Measurements from ENCODE around the gene SYCP1.
"Not testable (repeated sequence)": the region's sequence is repeated elsewhere in the genome, so short reads cannot be mapped to it uniquely, and the experiment has no call there.

SYCP1 gene

DNA sequence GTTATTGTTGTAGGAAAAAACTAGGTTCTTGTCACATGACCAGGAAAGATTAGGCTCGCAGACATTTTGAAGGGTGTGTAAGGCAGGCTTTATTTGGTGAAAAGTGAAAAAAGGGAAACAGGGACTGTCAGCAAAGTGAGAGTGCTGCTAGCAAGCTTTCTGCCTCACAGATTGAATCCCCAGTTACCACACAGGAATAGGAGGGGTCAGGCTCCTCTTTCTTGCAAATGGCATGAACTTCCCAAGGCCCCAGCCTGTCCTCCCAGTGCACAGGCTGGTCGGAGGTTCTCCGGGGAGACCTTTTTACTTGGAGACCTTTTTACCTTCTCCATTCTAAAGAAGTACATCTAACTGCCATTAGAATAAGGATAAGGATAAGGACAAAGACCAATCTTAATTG is 42.1 kb downstream of the SYCP1 start:
- no peaks in the 10 kb centered on the region for H3K4me1 Mint-ChIP-seq (ENCODE audit: low read depth)
- intact Hi-C loops (cut with micrococcal nuclease): no loop called here
- peaks cover 2% of the 10 kb centered on the region for H3K27me3 Mint-ChIP-seq
- no peaks in the 10 kb centered on the region for H3K9me3 Mint-ChIP-seq
- no peaks in the 10 kb centered on the region for H3K36me3 Mint-ChIP-seq (ENCODE audit: low read depth)
- no peak overlapping the region for H3K27ac Mint-ChIP-seq
- H3K4me3 Mint-ChIP-seq: no peak overlapping the region

DNA sequence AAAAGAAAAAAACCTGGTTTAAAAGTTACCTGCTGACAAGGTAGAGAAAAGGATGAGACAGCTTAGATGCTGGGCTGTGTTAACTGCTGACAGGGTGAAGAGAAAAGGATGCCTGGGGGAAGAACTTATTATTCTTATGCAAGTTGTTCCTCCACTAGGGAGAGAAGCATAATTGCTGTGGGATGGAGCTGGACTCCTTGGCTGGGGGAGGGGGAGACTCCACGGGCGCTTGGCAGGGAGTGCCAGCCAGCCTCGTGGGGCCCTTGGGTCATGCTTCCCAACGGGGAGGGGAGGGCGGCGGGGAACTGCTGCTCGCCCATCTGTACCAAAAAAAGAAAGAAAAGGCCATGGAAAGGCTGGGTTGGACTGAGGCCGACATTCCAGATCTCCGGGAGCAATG is 47.2 kb downstream of the SYCP1 start:
- no peaks in the 10 kb centered on the region for H3K36me3 Mint-ChIP-seq (ENCODE audit: low read depth)

DNA sequence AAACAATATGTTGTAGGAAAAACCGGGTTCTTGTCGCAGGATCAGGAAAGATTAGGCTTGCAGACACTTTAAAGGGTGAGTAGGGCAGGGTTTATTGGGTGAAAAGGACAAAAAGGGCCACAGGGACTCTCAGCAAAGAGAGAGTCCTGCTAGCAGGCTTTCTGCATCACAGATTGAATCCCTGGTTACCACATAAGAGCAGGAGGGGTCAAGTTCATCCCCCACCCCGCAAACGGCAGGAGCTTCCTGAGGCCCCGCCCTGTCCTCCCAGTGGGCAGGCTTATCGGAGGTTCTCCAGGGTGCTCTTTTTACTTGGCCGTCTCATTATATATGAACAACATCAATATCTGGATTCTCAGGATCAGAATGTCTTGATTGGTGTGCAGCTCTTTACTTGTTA is 47.7 kb downstream of the SYCP1 start:
- Mint-ChIP-seq H3K9me3 (no peaks in the 10 kb centered on the region), H3K36me3 (ENCODE audit: low read depth) (no peaks in the 10 kb centered on the region), H3K27ac (no peak overlapping the region), H3K4me3 (no peak overlapping the region), H3K4me1 (ENCODE audit: low read depth) (no peaks in the 10 kb centered on the region), H3K27me3 (no peaks in the 10 kb centered on the region)
- intact Hi-C loops (cut with micrococcal nuclease): no loop called here

More for the DNA sequence above, 47.2 kb downstream of the SYCP1 start:
- Mint-ChIP-seq H3K27me3 (no peaks in the 10 kb centered on the region), H3K4me3 (no peak overlapping the region), H3K9me3 (no peaks in the 10 kb centered on the region), H3K4me1 (ENCODE audit: low read depth) (no peaks in the 10 kb centered on the region), H3K27ac (no peak overlapping the region)
- intact Hi-C loops (cut with micrococcal nuclease): no loop called here

DNA sequence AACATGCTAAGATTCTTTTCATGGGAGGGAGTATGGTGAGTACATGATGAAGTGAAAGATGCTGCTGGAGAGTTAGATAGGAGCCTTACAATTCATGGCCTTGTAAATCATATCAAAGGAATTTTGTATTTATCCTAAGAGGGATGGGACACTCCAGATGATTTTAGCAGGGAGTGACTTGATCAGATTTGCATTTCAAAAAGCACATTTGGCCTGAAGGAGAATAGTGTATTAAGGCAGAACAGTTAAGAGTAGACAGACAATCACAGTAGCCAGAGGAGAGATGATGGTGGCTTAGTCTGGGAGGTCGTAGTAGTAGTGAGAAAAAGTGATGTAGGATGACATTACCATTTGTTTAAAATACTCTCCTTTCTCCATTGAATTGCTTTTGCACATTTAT is 48.8 kb downstream of the SYCP1 start:
- Mint-ChIP-seq H3K4me3 (no peak overlapping the region), H3K27me3 (no peaks in the 10 kb centered on the region), H3K4me1 (ENCODE audit: low read depth) (no peaks in the 10 kb centered on the region), H3K36me3 (ENCODE audit: low read depth) (no peaks in the 10 kb centered on the region), H3K27ac (no peak overlapping the region), H3K9me3 (no peaks in the 10 kb centered on the region)
- intact Hi-C loops (cut with micrococcal nuclease): no loop called here

DNA sequence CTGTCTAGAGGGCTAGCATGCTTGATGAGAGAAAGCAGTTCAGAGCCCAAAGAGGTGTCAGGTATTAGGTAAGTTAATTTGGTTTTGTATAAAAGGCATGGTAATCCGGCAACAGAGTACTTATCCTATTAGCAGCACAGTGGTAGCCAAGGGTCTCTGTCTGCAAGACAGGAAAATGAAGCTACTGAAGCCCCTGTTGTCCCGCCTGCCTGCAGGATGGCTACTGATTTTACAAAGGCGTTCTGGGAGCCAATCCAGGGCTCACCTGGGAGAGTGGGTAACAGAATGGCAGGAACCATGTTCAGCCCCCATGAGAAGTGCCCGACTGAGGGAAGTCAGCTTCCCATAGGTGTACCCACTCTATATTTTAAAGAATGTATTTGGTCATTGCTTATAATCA is 61.1 kb downstream of the SYCP1 start:
- intact Hi-C loops (cut with micrococcal nuclease): not testable (repeated sequence)

DNA sequence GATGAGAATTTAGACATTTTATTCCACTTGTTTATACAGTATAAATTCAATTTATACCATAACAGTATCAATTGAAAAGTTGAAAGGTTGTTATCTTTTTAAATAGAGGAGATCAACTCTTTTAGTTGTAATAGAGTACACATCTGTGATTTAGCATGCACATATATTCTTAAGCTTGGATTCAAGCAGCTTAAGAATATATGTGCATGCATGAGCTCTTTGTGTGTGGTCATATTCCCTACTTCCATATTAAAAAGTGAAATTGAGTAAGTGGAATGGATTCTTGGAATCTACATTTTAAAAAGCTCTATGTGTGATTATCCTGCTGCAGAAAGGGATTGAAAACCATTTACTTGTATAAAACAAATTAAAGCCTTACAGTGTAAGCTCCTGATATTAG is 71.9 kb downstream of the SYCP1 start:
- Mint-ChIP-seq H3K27me3 (no peaks in the 10 kb centered on the region), H3K27ac (no peak overlapping the region), H3K9me3 (peaks cover 8% of the 10 kb centered on the region), H3K4me1 (ENCODE audit: low read depth) (no peaks in the 10 kb centered on the region), H3K4me3 (no peak overlapping the region), H3K36me3 (ENCODE audit: low read depth) (no peaks in the 10 kb centered on the region)
- intact Hi-C loops (cut with micrococcal nuclease): no loop called here

More for the DNA sequence above, 61.1 kb downstream of the SYCP1 start:
- H3K27ac Mint-ChIP-seq; H3K36me3 Mint-ChIP-seq (ENCODE audit: low read depth); H3K9me3 Mint-ChIP-seq; H3K4me1 Mint-ChIP-seq (ENCODE audit: low read depth); H3K4me3 Mint-ChIP-seq; H3K27me3 Mint-ChIP-seq: not testable (repeated sequence)

DNA sequence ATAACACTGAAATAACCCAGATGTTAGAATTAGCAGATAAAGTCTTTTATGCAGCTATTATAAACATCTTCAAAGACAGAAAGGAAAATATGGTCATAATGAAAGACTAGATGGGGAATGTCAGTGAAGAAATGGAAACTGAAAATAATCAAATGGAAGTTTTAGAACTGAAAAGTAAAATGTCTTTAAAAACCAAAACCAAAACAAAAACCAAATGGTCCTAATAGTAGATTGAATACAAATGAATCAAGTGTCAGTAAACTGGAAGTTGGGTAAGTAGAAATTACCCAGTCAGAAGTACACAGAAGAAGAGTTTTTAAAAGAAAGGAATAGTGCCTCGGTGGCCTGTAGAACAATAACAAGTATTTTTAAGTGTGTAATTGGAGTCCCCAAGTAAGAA is 72.7 kb downstream of the SYCP1 start:
- intact Hi-C loops (cut with micrococcal nuclease): no loop called here
- Mint-ChIP-seq H3K27ac (no peak overlapping the region), H3K27me3 (no peaks in the 10 kb centered on the region), H3K36me3 (ENCODE audit: low read depth) (no peaks in the 10 kb centered on the region), H3K4me1 (ENCODE audit: low read depth) (no peaks in the 10 kb centered on the region), H3K9me3 (peaks cover 14% of the 10 kb centered on the region), H3K4me3 (no peak overlapping the region)

DNA sequence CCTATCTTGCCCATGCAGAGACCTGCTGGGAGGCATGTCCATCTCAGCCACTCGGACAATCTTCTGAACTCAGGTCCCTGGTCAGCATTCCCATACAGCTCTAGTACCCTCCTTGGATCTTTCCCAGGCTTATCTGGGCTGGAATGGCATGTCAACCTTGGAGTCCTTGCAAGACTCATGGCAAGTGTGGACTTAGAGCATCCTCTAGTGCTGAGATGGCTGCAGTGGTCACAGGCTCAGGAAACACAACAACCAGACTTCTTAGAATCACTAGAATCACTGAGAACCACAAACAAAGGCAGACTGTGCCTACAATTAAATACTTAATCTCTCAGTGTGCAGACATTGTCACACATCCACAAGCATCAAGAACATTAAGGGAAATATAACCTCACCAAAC is 101.9 kb downstream of the SYCP1 start:
- intact Hi-C loops (cut with micrococcal nuclease): no loop called here
- peaks cover 8% of the 10 kb centered on the region for H3K4me1 Mint-ChIP-seq (ENCODE audit: low read depth)
- H3K27ac Mint-ChIP-seq: no peak overlapping the region
- H3K36me3 Mint-ChIP-seq (ENCODE audit: low read depth): no peaks in the 10 kb centered on the region
- H3K27me3 Mint-ChIP-seq: no peaks in the 10 kb centered on the region
- H3K4me3 Mint-ChIP-seq: no peak overlapping the region
- H3K9me3 Mint-ChIP-seq: no peaks in the 10 kb centered on the region

DNA sequence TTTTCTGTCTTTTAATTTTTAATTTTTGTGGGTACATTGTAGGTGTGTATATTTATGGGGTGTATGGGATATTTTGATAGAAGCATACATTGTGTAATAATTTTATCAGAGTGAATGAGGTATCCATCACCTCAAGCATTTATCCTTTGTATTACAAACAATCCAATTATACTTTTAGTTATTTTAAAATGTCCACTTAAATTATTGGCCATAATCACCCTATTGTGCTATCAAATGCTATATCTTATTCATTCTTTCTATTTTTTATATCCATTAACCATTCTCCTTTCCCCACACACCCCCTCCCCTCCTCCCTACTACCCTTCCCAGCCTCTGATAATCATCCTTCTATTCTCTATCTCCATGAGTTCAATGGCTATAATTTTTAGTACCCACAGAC is 104.8 kb downstream of the SYCP1 start:
- intact Hi-C loops (cut with micrococcal nuclease): no loop called here
- H3K4me3 Mint-ChIP-seq: no peak overlapping the region
- H3K27ac Mint-ChIP-seq: no peak overlapping the region
- H3K27me3 Mint-ChIP-seq: no peaks in the 10 kb centered on the region
- H3K36me3 Mint-ChIP-seq (ENCODE audit: low read depth): no peaks in the 10 kb centered on the region
- no peaks in the 10 kb centered on the region for H3K9me3 Mint-ChIP-seq
- peaks cover 8% of the 10 kb centered on the region for H3K4me1 Mint-ChIP-seq (ENCODE audit: low read depth)

DNA sequence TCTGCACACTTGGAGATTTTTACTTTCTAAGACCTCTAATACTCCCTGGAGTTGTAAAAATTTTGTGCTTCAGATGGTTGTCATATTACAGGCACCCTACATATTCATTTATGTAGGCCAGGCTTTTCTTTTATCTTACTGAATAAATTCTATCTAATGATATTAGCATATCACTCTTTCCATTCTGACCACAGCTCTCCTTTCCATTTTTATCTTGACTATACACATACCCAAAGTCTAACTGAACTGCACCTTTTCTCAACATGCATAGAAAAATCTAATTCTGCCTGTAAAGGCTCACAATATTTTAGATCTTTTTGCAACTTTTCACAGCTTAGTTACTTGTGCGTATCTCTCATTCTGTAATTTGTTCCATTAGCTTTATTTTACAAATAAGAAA is 122.2 kb downstream of the SYCP1 start:
- Mint-ChIP-seq H3K27me3 (peaks cover 3% of the 10 kb centered on the region), H3K4me1 (ENCODE audit: low read depth) (peaks cover 7% of the 10 kb centered on the region), H3K9me3 (peaks cover 3% of the 10 kb centered on the region), H3K27ac (no peak overlapping the region), H3K4me3 (no peak overlapping the region), H3K36me3 (ENCODE audit: low read depth) (no peaks in the 10 kb centered on the region)
- intact Hi-C loops (cut with micrococcal nuclease): no loop called here

DNA sequence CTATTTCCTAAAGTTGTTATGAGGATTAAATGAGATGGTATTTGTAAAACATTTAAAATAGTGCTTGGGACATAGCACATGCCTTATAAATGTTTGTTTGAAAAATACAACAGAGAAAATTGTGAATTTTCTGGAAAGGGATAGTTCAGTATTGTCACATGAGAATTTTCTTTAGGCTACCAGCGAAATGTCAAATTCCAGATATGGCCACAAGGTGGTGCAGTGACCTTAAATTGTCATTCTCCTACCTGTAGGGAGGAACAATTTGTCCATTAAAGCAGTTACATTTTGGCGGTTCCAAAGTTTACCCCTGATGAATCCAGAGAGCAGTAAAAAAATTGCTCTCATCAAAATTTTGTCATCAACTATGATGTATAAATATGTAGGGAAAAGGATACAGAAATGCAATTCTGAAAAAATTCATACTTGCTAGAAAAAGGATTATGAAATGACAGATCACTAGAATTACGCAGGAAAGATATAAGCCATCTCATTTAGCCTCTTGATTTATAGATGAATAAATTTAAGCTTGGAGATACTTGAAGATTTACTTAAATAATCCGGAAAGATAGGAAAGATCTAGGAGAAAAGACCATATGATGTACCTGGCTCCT is 124.7 kb downstream of the SYCP1 start:
- intact Hi-C loops (cut with micrococcal nuclease): loop anchor here (1.0 kb wide), 2 partner anchors 73 to 133 kb away; no protein-coding TSS in a partner anchor
- no peaks in the 10 kb centered on the region for H3K36me3 Mint-ChIP-seq (ENCODE audit: low read depth)
- no peaks in the 10 kb centered on the region for H3K27me3 Mint-ChIP-seq
- H3K27ac Mint-ChIP-seq: no peak overlapping the region
- H3K4me1 Mint-ChIP-seq (ENCODE audit: low read depth): peaks cover 7% of the 10 kb centered on the region
- H3K9me3 Mint-ChIP-seq: peaks cover 15% of the 10 kb centered on the region
- H3K4me3 Mint-ChIP-seq: no peak overlapping the region

DNA sequence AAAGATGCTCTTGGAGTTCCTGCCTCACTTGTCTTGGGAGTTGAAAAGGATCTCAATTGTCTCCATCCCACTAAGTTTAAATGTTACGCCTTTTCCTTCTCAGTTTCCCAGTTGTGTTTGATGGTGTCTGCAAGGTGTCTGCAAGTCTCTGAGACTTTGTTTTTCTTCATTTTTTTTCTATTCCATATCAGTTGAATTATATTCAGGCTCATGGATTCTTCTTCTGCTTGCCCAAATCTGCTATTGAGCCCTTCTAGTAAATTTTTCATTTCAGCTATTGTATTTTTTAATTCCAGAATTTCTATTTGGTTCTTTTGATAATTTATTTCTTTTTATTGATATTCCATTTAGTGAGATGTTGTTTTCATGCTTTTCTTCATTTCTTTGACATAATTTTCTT is 127.6 kb downstream of the SYCP1 start:
- Mint-ChIP-seq H3K9me3 (peaks cover 18% of the 10 kb centered on the region), H3K27ac (no peak overlapping the region), H3K27me3 (no peaks in the 10 kb centered on the region), H3K36me3 (ENCODE audit: low read depth) (no peaks in the 10 kb centered on the region), H3K4me1 (ENCODE audit: low read depth) (peaks cover 7% of the 10 kb centered on the region), H3K4me3 (no peak overlapping the region)
- intact Hi-C loops (cut with micrococcal nuclease): no loop called here

DNA sequence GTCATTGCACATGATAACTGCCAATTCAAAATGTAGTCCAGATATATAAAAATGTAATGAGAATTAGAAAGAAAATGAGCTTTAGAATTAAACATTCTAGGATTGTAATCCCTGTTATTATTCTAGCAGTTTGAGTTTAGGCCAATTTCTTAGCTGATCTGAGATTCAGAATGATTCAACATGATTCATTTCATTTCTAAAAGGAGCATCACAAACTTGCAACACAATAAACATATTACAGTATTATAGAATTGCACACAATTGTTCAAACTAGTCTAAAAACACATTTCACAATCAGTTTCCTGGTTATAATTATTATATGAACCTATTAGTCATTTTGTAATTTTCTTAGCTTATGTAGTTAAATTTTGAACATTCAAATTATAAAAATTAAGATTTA is 131.6 kb downstream of the SYCP1 start:
- H3K27ac Mint-ChIP-seq: no peak overlapping the region
- no peaks in the 10 kb centered on the region for H3K4me1 Mint-ChIP-seq (ENCODE audit: low read depth)
- H3K27me3 Mint-ChIP-seq: no peaks in the 10 kb centered on the region
- no peak overlapping the region for H3K4me3 Mint-ChIP-seq
- no peaks in the 10 kb centered on the region for H3K36me3 Mint-ChIP-seq (ENCODE audit: low read depth)
- intact Hi-C loops (cut with micrococcal nuclease): no loop called here
- peaks cover 39% of the 10 kb centered on the region for H3K9me3 Mint-ChIP-seq

DNA sequence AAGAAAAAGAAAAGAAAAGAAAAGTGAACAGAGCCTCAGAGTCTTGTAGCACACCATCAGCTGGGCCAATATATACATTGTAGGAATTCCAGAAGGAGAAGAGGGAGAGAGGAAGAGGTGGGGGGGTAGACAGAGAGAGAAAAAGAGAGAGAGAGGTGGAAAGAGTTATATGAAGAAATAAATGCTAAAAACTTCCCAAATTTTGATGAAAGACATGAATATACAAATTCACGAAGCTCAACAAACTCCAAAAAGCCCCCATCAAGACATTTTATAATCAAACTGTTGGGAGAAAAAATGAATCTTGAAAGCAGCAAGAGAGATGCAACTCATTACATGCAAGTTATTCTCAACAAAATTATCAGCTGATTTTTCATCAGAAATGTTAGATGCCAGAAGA is 133.4 kb downstream of the SYCP1 start:
- intact Hi-C loops (cut with micrococcal nuclease): no loop called here
- Mint-ChIP-seq H3K9me3 (peaks cover 24% of the 10 kb centered on the region), H3K4me3 (no peak overlapping the region), H3K27me3 (no peaks in the 10 kb centered on the region), H3K27ac (no peak overlapping the region), H3K4me1 (ENCODE audit: low read depth) (no peaks in the 10 kb centered on the region), H3K36me3 (ENCODE audit: low read depth) (no peaks in the 10 kb centered on the region)

DNA sequence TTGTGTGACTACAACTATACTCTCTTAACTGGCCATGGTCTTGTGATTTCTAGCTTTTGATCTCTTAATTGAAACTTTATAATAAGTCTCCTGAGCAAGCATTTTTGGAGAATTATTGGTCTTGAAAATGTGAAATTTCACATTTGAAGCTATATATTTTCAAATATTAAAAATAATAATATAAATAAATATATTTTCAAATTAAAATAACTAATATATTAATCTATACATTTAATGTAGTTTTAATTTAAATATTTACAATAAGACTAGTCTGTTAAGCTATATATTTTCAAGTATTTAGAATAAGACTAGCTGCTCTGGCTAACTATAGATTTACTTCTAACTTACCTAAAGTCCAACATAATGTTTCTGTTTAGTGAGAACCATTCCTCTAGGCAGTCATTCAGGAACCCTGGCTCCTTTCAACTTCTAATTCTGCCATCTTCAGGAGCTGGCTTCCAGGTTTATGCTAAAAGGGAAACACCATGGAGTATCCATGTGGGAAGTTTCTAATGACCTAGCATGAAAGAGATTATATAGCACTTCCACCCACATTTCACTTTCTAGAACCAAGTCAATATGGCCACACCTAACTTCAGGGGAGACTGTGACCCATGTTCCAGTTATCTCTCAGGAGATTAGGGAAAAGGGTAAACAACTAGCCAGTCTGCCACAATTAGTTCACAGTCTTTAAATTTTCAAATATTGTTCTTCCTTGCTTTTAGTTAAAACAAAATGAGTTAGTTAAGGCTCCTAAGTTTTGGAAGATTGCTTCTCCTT is 143.0 kb downstream of the SYCP1 start:
- Mint-ChIP-seq H3K4me3 (no peak overlapping the region), H3K36me3 (ENCODE audit: low read depth) (no peaks in the 10 kb centered on the region), H3K27me3 (peaks cover 7% of the 10 kb centered on the region), H3K27ac (no peak overlapping the region), H3K9me3 (no peaks in the 10 kb centered on the region), H3K4me1 (ENCODE audit: low read depth) (no peaks in the 10 kb centered on the region)
- intact Hi-C loops (cut with micrococcal nuclease): no loop called here
